GM12878 (cell line): ENCODE data around the gene CCDC187. TPM values are rescaled to one million over a fixed set of nuclear protein-coding genes. Genes with fewer than 3 reads are reported as not detected.

Experiments used
- ATAC-seq: fragments of 200-7000 bp; cut with Tn5 transposase; 3 replicates; pipeline ENCODE4 v1.9.1; 2020; ENCODE audit warnings: mild to moderate bottlenecking, moderate library complexity
- BruUV-seq: library from RNA; stranded (reverse); fragments of 400-500 nt; replicated peaks from 2 replicates; lab custom pipeline; 2021; lab: Mats Ljungman, UMichigan
- CTCF ChIA-PET: fragments of 300-600 bp; sonication (Branson Sonifier 250); formaldehyde crosslinking; extraction: SDS; loops from one replicate; lab custom pipeline; 2021; ENCODE audit warnings: inconsistent platforms; lab: Yijun Ruan, JAX
- POLR2A ChIA-PET: fragments of 350-600 bp; formaldehyde crosslinking; extraction: SDS; loops from one replicate; lab custom pipeline; 2021; ENCODE audit warnings: inconsistent platforms; lab: Charles Lee
- RAD21 ChIA-PET: fragments of 300-600 bp; sonication (Branson Sonifier 250); formaldehyde crosslinking; loops from one replicate; lab custom pipeline; 2023; ENCODE audit warnings: antibody characterized with exemption; ENCODE audit not compliant: unreplicated experiment; lab: Charles Lee
- SMC1A ChIA-PET: fragments of 300-600 bp; sonication (Branson Sonifier 250); formaldehyde crosslinking; loops from one replicate; lab custom pipeline; 2023; ENCODE audit not compliant: unreplicated experiment, uncharacterized antibody; lab: Charles Lee
- DNase-seq: peaks from one replicate; pipeline ENCODE4 v3.0.0-alpha.2; 2011; ENCODE audit warnings: low read depth, low spot score
- FAIRE-seq: peaks from 3 replicates; lab custom pipeline; 2011; peaks lifted over from hg19 to GRCh38; lab: Jason Lieb, UNC
- H2AFZ ChIP-seq: 2 replicates; pipeline ENCODE4 v1.6.0; 2011; ENCODE audit warnings: low read depth, low read length, control low read depth; ENCODE audit not compliant: control insufficient read depth
- H3K27ac ChIP-seq: 2 replicates; pipeline ENCODE4 v1.5.1; 2011; ENCODE audit warnings: control low read depth; ENCODE audit not compliant: control insufficient read depth, insufficient read depth
- H3K27me3 ChIP-seq, 2 experiments: replicated peaks in 1 of 2; 2 replicates each; pipeline versions ENCODE4 v1.6.0 to v1.6.1; 2011; ENCODE audit warnings: low read length in 1 of 2; ENCODE audit not compliant: control insufficient read depth in 2 of 2, insufficient read depth in 2 of 2
- H3K36me3 ChIP-seq, 2 experiments: 2 replicates each; pipeline ENCODE4 v1.5.1; 2011; ENCODE audit warnings: low read length in 1 of 2; ENCODE audit not compliant: control insufficient read depth in 2 of 2, insufficient read depth in 2 of 2
- H3K4me1 ChIP-seq: 2 replicates; pipeline ENCODE4 v1.6.1; 2011; ENCODE audit warnings: mild to moderate bottlenecking, low read length, moderate library complexity, mixed read lengths; ENCODE audit not compliant: control insufficient read depth, insufficient read depth
- H3K4me2 ChIP-seq: 2 replicates; pipeline ENCODE4 v1.6.0; 2011; ENCODE audit warnings: control low read depth; ENCODE audit not compliant: control insufficient read depth, insufficient read depth
- H3K4me3 ChIP-seq: fragments of 200-600 bp; sonication (generic); 2 replicates; pipeline ENCODE4 v1.5.1; 2016
- H3K79me2 ChIP-seq: 2 replicates; pipeline ENCODE4 v1.6.0; 2011; ENCODE audit warnings: low read length; ENCODE audit not compliant: control insufficient read depth, insufficient read depth
- H3K9ac ChIP-seq: 2 replicates; pipeline ENCODE4 v1.8.0; 2011; ENCODE audit warnings: low read length, control low read depth, mixed read lengths; ENCODE audit not compliant: control insufficient read depth, insufficient read depth
- H3K9me3 ChIP-seq: replicated peaks from 3 replicates; pipeline ENCODE4 v1.5.1; 2011; ENCODE audit warnings: mild to moderate bottlenecking, low read length; ENCODE audit not compliant: control insufficient read depth, insufficient read depth
- H4K20me1 ChIP-seq: 2 replicates; pipeline ENCODE4 v1.6.0; 2011; ENCODE audit not compliant: control insufficient read depth, insufficient read depth
- ATF7 ChIP-seq: fragments of 450-650 bp; IDR thresholded peaks from 2 replicates; pipeline ENCODE4 v1.6.1; 2016; ENCODE audit warnings: low read depth, mild to moderate bottlenecking
- BCLAF1 ChIP-seq: fragments of 450-650 bp; IDR thresholded peaks from 2 replicates; pipeline ENCODE4 v1.6.1; 2017; ENCODE audit warnings: antibody characterized with exemption, mild to moderate bottlenecking, moderate library complexity
- CTCF ChIP-seq, 3 experiments: IDR thresholded peaks in 2 of 3; conservative IDR thresholded peaks in 1 of 3; 2 replicates each; pipeline ENCODE4 v1.5.1; 2011; ENCODE audit warnings: low read depth in 3 of 3, low read length in 3 of 3, mild to moderate bottlenecking in 3 of 3, control low read depth in 2 of 3, moderate library complexity in 2 of 3, inconsistent platforms in 1 of 3, mixed read lengths in 1 of 3; ENCODE audit not compliant: control insufficient read depth in 2 of 3, insufficient read depth in 1 of 3; ENCODE audit errors: extremely low read depth in 1 of 3
- GATAD2B ChIP-seq: fragments of 450-650 bp; conservative IDR thresholded peaks from 2 replicates; pipeline ENCODE4 v1.6.1; 2017; ENCODE audit warnings: low read depth, mild to moderate bottlenecking, moderate library complexity
- HDGF ChIP-seq: fragments of 450-650 bp; IDR thresholded peaks from 2 replicates; pipeline ENCODE4 v1.6.1; 2016; ENCODE audit warnings: antibody characterized with exemption
- LARP7 ChIP-seq: fragments of 450-650 bp; IDR thresholded peaks from 2 replicates; pipeline ENCODE4 v1.6.1; 2017; ENCODE audit warnings: mild to moderate bottlenecking
- MTA3 ChIP-seq: IDR thresholded peaks from 2 replicates; pipeline ENCODE4 v1.6.1; 2012; ENCODE audit warnings: low read length, inconsistent platforms, borderline replicate concordance
- PAX8 ChIP-seq: fragments of 450-650 bp; IDR thresholded peaks from 2 replicates; pipeline ENCODE4 v1.6.1; 2017; ENCODE audit warnings: mild to moderate bottlenecking, moderate library complexity
- REST ChIP-seq: IDR thresholded peaks from 2 replicates; pipeline ENCODE4 v1.6.1; 2012; ENCODE audit warnings: mild to moderate bottlenecking, low read depth, low read length
- ZSCAN29 ChIP-seq: fragments of 450-650 bp; IDR thresholded peaks from 2 replicates; pipeline ENCODE4 v1.6.1; 2017; ENCODE audit warnings: mild to moderate bottlenecking, moderate library complexity
- WGBS: methylation state at CpG from one replicate; pipeline ENCODE4 v1.1.6; 2016; ENCODE audit warnings: low lambda C conversion rate; ENCODE audit not compliant: insufficient replicate concordance, insufficient coverage; ENCODE audit errors: missing lambda C conversion rate; 5-methylcytosine and 5-hydroxymethylcytosine counted together
- in situ Hi-C: fragments of 300-500 bp; cut with MboI; formaldehyde crosslinking; loops from 9 replicates; pipeline ENCODE4 v1.14.3; 2018; ENCODE audit warnings: mixed read lengths
- intact Hi-C: fragments of 100-400 bp; cut with micrococcal nuclease; formaldehyde crosslinking; loops from one replicate; pipeline ENCODE4 v1.14.2; 2022; ENCODE audit not compliant: unreplicated experiment
- polyA plus RNA-seq, 11 experiments: library from polyadenylated mRNA; depleted of rRNA in 4 of 11; unstranded in 6 of 11; stranded (reverse) in 5 of 11; fragments of >200 nt; fragmentation: Nextera tagmentation in 4 of 11; fragmentation: Illumina TruSeq in 1 of 11; extraction: Ambion mirVana in 4 of 11; extraction: Trizol in 1 of 11; gene quantifications; 1 replicate in 1 of 11; 2 replicates in 10 of 11; pipeline versions ENCODE4 v1.2.1 to v1.2.3, GENCODE V29; 2011 to 2016; ENCODE audit warnings: inconsistent platforms in 2 of 11, missing spikeins in 2 of 11, low read depth in 1 of 11
- total RNA-seq, 4 experiments: library from RNA; depleted of rRNA in 3 of 4; stranded (reverse); fragments of >200 nt in 3 of 4; fragmentation: Illumina TruSeq in 1 of 4; extraction: Trizol in 1 of 4; gene quantifications; 2 replicates each; pipeline versions ENCODE4 v1.2.1 to v1.2.3, GENCODE V29; 2013 to 2021

The CCDC187 gene
- total and polyA plus RNA-seq, 10 of the 15 experiments (the other 5 are each of a cell fraction or from before 2014, with no cell fraction given): 0.04 to 0.23 (median 0.04) TPM; not detected in 7

- POLR2A ChIA-PET: no interaction called here
Observed at GRCh38 chr9:136286987-136287379, 16.9 kb downstream of the CCDC187 start.

More at GRCh38 chr9:136286987-136287379, 16.9 kb downstream of the CCDC187 start:
- ChIA-PET CTCF (interaction anchor here (1.8 kb wide), 1 partner anchor 117 kb away, joined by 6 read pairs; no protein-coding TSS in a partner anchor), SMC1A (no interaction called here), RAD21 (no interaction called here)
- no peak overlapping the region for H3K9ac ChIP-seq
- H3K36me3 ChIP-seq: no peaks in the 10 kb centered on the region
- no peak overlapping the region for H3K27ac ChIP-seq
- BruUV-seq: no TSS peak
- 57% methylated on average over 13 of the region's 13 CpGs for WGBS
- DNase-seq (no peak), ATAC-seq (no peak), FAIRE-seq (no peak)
- TF ChIP-seq HDGF (no peak), ATF7 (no peak), CTCF (IDR thresholded peaks at IDR 0.05 in 2 of 3, conservative IDR thresholded peaks at IDR 0.05 in 1 of 3; ENCODE audit: control insufficient read depth in 2 of 3, extremely low read depth in 1 of 3, insufficient read depth in 1 of 3, low read depth in 3 of 3, low read length in 3 of 3) (no peak), ZSCAN29 (no peak), PAX8 (no peak), GATAD2B (no peak), BCLAF1 (no peak), LARP7 (no peak), REST (no peak), MTA3 (no peak)
- H3K4me2 ChIP-seq: no peak overlapping the region
- H3K79me2 ChIP-seq: no peaks in the 10 kb centered on the region
- no peak overlapping the region for H3K4me3 ChIP-seq
- H3K27me3 ChIP-seq: no peaks in the 10 kb centered on the region
- intact Hi-C loops: loop anchor here (10.0 kb wide), 1 partner anchor 322 kb away; the partner anchor contains the start of gene UBAC1
- H3K4me1 ChIP-seq: no peaks in the 10 kb centered on the region
- H2AFZ ChIP-seq: no peak overlapping the region
- H4K20me1 ChIP-seq: no peaks in the 10 kb centered on the region
- in situ Hi-C loops: no loop called here
- no peaks in the 10 kb centered on the region for H3K9me3 ChIP-seq
